ENCODE data around the gene MAT2A.

- no peak for TF ChIP-seq PHF8 (conservative IDR thresholded peaks at IDR 0.05; ENCODE audit: low read depth, low read length)
- TF ChIP-seq EP300 (IDR thresholded peaks at IDR 0.05; ENCODE audit: borderline replicate concordance in 1 of 2, low read depth in 2 of 2, low read length in 2 of 2) = no peak
- TF ChIP-seq CEBPB (IDR thresholded peaks at IDR 0.05; ENCODE audit: low read depth, low read length) = no peak
- no peak for TF ChIP-seq CTCF (IDR thresholded peaks at IDR 0.05; ENCODE audit: control extremely low read depth in 1 of 3, insufficient read depth in 1 of 3, low read depth in 1 of 3, low read length in 3 of 3)
- no peak for TF ChIP-seq GTF2F1 (IDR thresholded peaks at IDR 0.05; ENCODE audit: borderline replicate concordance, low read depth, low read length)
- no peak for TF ChIP-seq MAFK (IDR thresholded peaks at IDR 0.05; ENCODE audit: low read depth, low read length)
Observed at GRCh38 chr2:85505551-85506238, 33.3 kb upstream of the MAT2A start.

Measured in H1 (cell line).